Stimulated activated CD4-positive, alpha-beta T cell treated with anti-CD3 and anti-CD28 coated beads, Interleukin-15, amount 100 ng/mL, for 1 hour (primary cell): ENCODE data around the gene NPPC.

Experiments used
- DNase-seq, 2 donors: peaks; one replicate each; pipeline ENCODE4 v3.0.0-alpha.2; 2020; ENCODE audit warnings: low read depth in 1 of 2, low spot score in 1 of 2

NPPC gene

DNA sequence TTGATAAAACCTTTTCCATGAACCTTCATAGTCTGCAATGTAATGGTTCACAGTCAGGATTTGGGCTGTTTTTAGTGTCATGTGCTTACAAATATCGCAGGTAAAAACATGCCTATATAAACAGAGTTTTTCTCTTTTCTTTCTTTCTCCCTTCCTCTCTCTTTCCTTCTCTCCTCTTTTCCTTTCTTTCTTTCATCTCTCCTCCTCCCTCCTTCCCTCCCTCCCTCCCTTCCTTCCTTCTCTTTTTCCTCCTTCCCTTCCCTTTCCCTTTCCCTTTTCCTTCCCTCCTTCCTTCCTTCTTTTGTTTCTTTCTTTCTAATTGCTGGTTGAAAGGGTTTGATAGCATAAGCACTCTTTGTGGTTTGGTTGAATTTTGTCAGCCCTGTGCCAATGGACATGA is 9.6 kb upstream of the NPPC start:
- no peak for DNase-seq

GRCh38 chr2:231935207-231935524 is 9.0 kb upstream of the NPPC start:
- no peak for DNase-seq

- no peak for DNase-seq
Observed at GRCh38 chr2:231934441-231935206, 8.4 kb upstream of the NPPC start.

GRCh38 chr2:231933916-231934401 is 7.8 kb upstream of the NPPC start:
- DNase-seq: no peak

- no peak for DNase-seq
Observed at GRCh38 chr2:231932985-231933915, 7.1 kb upstream of the NPPC start.

- DNase-seq: no peak
Observed at GRCh38 chr2:231932711-231932970, 6.4 kb upstream of the NPPC start.

DNA sequence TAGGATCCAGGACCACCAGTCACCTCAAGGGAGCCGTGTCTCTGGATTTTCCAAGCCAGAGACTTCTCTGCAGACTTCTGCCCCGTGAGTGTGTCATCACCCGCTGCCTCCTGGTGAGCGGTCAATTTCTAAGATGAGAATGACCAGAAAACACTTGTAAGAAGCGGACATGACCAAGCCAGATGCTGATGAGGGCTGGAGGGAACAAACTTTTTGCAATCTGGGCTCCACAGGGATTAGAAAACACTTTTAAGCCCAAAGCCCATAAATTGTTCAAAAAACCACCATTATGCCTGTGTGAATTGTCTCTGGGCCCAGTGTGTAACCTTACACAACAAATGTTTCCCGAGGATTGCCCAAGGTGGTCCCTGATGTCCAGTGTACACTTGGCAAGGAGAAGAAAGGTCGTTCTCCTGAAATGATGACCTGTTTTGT is 5.3 kb upstream of the NPPC start:
- DNase-seq: no peak

DNA sequence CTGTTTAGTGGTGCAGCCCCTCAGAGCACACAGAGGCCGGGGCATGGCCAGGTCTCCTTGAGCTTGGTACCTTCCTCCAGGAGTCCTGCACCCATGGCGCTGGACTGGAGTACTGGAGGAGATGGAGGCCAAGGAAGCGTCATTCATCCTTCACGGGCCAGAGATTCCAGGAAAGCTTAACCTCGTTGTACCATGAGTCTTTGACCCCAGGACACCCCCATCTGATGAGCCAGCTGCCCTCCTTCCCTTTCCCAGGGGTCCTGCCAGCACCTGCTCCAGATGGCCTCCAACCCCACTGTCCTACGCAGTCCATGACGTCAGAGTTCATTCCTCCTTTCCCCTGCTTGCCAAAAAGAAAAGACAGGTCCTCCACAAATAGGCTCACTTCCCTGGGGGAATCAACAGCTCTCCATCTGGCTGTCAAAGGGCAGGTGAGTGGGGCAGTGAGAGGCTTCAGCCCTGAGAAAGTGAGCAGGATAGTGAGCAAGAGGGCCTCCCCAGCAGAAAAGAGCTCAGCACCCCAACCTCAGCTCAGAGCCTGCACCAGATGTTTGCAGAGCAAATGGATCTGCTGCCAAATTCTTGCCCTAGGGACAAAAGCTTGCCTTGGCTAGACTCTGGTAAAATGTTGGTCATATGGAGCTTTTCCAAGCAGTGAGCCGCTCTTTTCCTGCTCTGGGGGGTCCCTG is 4.5 kb upstream of the NPPC start:
- no peak for DNase-seq

DNA sequence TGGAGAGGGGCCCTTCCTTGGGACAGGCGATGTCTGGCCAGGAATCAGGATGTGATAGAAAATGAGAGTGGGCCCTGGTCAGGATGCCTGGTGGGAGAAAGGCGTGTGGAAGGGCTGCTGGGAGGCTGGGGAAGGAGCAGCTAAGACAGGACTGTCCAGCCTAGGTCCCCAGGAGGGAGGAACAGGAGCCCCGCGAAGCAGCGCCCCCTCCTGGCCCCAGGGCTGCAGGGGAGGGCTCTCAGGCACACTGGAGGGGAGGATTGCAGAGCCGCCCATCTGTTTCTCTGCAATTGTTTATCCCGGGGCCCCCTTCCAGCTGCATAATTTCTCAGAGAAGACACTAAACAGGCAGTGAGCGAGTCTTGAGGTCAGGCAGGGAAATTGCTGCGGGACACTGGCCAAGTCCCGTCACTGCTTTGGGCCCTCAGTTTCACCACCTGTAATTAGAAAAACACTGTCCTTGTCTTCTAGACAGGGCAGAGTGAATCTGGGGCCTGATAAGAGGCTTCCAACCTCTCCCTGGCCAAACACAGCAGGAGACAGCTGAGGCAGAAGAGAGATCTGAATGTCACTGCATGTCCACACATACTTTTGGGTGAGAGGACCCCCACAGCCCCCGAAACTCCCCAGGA is 3.9 kb upstream of the NPPC start:
- no peak for DNase-seq

GRCh38 chr2:231928901-231929725 is 2.9 kb upstream of the NPPC start:
- no peak for DNase-seq

DNA sequence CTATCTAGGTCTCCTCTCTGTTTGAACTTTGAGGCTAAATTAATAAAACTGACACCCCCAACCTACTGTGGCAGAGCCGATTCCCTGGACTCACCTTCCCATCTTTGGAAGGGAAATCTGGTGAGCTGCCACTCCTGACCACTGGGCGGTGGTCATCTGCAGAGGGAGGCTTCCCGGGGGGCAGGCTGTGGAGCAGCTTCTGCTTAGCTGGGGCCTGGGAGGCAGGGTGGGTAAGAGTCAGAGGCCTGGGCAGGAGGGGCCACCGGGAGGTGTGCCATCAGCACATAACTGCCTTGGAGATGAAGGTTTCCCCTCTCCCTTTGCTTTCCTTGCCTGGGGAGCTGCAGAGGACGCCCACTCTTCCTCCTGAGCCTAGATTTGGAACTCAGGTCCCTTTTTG is 2.3 kb upstream of the NPPC start:
- no peak for DNase-seq

GRCh38 chr2:231927566-231927890 is 1.3 kb upstream of the NPPC start:
- DNase-seq: no peak

- DNase-seq: peak in 1 of 2 donors; percentile 8
Observed at GRCh38 chr2:231926761-231927565, 767 bp upstream of the NPPC start.

DNA sequence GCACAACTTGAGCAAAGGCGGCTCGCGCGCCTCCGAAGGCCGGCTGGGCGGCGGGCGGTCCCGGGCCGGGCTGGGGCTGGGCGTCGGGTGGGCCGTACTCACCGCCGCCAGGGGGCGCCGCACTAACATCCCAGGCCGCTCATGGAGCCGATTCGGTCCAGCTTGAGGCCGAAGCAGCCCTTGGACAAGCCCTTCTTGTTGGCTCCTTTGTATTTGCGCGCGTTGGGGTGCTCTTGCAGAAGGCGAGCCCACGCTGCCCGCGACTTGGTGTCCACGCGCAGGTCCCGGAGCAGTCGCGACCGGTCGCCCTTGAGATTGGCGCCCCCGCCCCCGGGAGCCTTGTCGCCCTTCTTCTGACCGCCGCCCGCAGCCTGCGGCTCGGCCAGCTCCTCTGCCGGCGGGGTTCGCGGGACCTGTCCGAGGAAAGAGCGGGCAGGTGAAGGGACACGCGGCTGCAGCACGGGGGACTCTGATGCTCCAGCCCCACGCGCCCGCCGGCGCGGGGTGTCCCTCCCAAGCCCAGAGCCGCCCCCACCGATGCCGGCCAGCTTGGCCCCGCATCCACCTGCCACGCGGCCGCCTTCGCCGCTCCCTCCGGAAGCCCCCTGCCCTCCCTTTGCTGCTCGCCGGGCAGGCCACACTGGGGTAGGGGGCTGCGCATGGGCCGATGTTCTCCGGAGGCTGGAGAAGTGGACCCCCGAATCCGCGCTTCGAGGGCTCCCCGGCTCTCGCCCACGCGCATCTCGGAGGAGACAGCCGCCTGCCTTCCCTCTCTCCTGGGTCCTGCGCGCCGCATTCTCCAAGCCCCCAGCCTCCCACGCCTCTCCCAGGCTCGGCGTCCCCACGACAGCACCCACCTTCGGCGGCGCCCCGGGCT is 655 bp downstream of the NPPC start:
- DNase-seq: peak; percentile 41 to 63

DNA sequence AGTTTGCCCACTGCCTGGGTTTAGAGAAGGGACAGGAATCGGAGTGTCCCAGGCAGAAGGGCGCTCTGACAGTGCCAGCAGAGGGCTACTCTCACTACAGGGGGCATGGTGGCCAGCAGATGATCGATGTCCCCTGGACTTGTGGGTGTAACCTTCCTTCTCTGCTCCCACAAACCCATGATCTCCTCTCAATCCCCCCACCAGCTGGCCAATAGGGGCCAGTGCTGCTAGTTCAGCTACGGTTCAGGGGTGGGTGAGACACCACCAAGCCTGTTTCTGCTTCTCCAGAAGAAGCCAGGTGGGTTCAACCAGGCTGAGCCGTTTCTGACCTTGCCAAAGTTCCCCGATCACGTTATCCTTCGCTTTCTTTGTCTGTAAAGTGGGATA is 1.3 kb downstream of the NPPC start:
- DNase-seq: no peak

DNA sequence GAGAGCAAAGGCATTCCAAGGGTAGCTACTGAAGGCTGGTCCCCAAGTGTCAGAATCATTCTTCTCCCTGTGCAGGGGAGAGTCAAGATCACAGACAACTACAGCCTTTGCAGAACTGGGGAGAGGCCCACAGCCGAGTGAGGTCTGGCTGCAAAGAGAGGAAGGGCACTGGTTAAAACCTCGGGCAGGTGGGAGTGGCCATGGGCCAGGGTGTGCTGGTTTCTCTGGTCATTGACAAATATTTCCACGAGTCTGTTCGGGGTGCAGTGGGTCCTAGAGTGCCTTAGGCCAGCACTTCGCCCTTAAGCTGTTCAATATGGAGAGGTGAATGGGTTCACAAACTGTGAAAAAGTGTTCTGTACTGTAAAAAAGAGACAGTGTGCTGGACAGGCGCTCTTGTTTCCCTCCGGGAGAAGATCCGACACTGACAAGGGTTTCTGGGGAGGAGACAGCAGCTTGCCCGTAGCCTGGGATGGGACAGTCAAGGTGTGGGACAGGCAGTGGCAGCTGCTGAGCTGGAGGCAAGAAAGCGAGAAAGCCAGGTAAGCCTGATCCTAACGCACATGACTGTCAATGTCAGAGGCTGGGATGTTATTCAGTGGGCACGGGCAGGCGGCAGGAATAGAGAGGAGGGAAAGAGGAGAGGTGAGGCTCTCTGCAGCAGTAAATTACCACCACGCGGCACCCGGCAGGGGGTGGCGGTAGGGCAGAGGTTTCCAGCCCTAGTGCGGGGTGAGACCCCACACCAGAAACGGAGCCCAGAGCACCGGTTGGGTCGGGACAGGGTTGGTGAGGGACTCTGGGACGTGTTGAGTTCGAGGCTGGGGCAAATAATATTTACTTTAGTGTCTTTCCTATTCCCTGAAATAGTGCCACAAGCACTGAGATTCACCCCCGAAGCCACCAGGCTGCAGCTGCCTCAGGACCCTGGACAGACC is 2.0 kb downstream of the NPPC start:
- DNase-seq: no peak

- DNase-seq: no peak
Observed at GRCh38 chr2:231923010-231923344, 3.2 kb downstream of the NPPC start.
